ENCODE data around the gene TUB.

The TUB gene

DNA sequence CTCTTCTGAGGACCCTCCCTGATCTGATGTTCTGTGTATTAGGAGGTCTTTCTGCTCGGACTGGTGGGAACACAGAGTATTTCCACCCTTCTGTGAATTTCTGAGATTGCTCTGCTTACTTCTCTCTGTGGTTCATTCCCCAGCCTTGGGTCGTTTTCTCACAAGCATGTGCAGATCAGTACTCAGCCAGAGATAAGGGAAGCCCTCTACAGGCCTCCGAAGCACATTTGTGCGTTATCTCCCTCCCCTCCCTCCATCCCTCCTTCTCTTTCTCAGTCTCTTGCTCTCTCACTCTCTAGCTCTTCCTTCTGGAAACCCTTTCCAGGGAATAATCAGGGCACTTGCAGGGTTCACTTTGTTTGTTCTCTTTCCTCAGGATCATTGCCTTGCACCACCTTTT lies 35.2 kb upstream of the TUB start:
- DNase-seq: no peak

DNA sequence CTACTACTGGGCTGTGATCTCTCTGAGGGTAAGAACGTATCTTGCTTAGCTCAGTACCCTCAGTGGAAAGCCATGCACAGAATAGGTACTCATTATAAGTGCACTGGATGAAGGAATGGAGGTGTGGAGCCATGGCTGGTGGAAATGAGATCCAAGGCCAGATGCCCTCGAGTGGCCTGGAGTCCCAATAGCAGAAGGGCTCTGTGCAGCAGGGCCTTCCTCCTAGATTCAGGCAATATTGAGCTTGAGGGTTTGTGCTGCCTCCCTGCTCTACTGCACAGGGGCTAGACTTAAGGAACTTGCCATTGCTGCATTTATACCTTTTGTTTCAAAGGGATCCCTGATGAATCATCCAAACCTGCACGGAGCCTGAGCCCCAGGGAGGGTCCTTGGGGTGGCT lies 33.6 kb upstream of the TUB start:
- no peak for DNase-seq

DNA sequence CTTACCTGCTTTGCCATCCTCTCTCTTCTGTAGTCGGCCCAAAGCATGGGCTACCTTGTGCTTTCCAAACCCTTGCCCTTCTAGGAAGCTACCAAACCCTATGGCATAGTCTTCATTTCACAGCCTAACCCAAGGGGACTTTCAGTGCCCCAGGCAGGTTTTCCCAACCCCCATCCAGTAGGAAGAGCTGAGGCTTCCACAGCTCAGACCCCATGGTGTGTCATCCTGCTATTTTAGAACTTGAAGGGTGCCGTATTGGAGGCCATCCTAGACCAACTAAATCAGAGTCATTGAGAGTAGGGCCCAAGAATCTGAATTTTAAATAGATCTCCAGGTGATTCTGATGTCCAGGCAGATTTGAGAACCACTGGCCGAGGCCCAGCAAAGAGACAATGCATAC lies 31.9 kb upstream of the TUB start:
- DNase-seq: no peak

DNA sequence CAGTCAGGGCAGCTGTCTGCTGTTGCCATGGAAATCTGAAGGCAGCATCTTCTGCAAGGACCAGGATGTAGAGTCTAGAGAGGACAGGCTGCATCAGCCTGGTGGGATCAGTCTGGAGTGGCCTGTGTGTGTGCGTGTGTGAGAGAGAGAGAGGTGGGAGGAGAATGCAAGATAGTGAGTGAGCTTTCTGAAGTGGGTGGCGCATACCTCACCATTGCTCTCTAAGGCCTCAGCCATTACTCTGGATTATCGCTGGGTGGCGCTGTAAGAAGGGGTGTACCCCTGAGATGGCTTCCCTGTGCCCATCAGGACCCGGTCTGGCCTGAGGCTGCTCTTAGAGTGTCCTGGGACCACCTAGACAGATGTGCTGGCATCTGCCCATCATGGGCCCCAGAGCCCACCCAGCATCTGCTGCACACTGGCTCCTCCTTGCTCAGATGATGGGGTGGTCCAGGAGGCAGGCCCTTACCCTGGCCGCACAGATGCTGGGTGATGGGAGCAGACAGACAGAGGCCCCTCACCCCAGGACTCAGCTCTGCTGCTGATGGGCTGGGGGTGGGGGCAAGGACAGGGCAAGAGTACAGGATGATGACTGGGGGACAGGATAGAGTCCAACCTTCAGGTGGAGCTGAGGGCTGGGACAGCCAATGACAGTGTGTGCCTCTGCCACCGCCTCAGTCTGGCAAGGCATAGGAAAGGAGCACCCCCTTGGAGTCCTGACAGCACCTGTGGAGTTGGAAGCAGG lies 25.7 kb upstream of the TUB start:
- DNase-seq: peak; percentile 5

DNA sequence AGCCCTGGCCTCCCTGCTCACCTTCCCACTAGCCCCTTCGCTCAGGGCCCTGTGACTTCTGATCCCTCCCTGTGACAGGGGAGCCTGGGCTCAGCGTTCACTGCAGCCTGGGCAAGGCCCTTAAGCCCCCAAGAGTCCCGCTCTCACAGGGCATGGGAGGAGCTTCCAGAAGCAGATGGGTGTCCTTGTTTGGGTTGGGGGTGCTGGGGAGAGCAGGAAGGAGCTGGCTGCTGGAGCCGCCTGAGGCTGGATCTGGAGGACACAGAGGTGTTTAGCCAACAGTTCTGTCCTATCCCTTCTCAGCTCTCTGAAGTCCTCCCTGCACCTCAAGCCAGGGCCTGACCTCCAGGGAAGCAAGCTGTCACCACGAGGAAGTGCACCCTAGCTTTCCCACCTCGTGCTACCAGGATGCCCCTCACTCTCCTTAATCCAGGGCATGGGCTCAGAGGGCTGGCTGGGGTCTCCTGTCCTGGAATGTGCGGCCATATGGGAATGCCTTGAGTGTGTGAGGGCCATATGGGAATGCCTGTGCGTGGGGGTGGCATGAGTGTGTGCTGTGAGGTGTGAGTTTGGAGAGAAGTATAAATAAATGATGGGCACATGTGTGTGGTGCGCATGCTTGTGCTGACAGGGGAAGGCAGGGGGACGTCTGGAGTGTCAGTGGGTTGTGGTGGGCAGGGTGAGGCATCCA lies 25.0 kb upstream of the TUB start:
- peak; percentile 26 for DNase-seq

DNA sequence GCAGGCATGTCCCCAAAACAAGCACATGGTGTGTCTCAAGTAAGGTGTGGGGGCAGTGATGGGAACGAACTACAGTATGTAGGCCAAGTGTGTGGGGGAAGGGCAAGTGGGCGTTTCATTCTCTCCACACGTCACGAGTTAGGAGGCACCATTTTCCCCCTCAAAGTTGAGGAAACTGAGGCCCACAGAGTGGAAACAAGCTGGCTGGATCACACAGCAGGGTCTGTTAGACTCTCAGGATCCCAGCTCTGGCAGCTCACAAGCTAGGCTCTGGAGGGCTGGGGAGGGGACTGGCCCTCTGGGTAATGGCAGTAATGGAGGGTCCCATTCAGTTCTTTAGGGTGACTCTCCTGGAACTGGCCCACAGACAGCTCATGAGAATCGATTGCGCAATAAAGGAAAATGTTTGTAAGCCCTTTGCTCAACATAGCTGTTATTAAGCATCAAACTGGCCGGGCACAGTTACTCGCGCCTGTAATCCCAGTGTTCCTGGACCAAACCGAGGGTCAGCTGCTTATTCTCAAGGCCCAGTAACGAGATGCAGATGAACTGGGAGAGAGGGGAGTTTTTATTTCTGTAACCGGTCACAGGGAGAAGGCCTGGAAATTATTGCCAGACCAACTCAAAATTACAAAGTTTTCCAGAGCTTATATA lies 24.1 kb upstream of the TUB start:
- no peak for DNase-seq

DNA sequence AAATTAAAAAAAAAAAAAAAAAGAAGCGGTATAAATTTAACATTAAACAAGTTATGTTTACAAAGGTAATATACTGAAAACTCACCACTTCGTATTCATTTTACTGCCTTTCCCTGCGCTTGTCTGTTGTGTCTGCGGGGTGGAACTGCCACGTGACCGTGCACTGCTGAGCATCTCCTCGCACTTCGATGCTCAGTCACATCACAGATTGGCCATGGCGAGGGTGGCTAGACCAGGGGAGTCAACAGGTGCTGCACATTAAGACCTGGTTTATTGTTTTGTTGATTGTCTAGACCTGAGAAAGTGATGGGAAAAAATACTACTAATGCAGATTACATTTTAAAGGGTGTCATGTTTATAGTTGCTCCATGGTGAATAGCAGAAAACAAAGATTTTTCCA lies 22.8 kb upstream of the TUB start:
- DNase-seq: no peak

DNA sequence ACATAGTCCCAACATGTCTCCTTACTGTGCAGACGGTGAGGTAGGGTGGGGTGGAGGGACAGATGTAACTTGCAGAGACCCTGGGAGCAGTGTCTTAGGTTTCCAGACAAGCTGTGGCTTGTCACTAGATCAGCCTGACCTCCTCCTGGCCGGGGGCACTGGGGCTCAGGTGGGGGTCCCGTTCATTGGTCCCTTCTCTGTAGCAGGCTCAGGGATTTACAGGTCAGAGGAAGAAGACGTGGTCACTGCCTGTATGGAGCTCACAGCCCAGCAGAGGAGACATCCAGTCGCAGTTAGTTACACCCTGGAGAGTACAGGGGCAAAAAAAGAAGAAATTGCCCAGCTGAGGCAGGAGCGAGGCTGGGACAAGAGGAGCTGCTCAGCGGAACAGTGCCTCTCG lies 22.0 kb upstream of the TUB start:
- no peak for DNase-seq

DNA sequence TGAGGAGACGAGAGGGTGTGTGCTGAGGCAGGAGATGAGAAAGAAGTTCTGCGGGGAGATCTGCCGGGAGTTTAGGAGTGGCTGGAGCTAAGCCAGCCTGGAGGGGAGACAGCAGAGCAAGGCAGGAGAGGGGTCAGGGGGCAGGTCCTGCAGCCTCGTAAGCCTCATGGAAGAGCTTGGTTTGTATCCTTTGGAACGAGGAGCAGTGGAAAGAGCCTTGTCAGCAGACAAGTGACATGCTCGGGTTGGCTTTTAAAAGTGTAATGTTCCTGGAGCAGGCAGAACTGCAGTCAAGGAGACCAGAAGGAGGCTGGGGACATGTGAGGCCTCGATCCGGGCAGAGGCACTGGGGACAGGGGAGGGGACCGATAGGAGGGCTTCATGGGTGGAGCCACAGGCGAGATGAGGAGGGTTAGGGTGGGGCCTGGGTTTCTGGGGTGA lies 21.4 kb upstream of the TUB start:
- peak; percentile 22 for DNase-seq

DNA sequence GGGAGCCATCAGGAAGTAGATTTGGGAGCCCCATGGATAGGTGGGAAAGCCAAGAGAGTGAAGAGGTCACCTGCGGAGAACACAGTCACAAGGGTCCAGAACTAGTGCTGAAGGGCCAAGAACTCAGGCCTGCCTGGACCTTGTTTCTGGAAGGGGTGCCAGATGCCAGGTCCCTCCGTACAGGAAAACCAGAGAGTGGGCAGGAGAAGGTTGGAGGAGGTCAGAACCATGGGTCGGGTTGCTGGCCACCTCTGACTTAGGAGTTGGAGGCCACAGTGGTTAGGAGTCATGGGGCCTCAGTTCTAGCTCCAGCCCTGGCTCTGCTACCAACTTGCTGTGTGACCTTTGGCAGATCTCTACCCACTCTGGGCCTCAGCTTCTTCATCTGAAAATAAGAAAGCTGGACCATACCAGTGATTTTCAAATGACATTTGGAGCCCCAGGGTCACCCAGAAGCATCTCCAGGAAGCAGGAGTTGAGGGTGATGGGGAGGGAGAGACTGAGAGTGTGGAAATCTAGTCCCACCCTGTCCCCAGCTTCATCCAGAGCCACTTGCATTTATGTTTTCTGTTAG lies 20.8 kb upstream of the TUB start:
- no peak for DNase-seq

DNA sequence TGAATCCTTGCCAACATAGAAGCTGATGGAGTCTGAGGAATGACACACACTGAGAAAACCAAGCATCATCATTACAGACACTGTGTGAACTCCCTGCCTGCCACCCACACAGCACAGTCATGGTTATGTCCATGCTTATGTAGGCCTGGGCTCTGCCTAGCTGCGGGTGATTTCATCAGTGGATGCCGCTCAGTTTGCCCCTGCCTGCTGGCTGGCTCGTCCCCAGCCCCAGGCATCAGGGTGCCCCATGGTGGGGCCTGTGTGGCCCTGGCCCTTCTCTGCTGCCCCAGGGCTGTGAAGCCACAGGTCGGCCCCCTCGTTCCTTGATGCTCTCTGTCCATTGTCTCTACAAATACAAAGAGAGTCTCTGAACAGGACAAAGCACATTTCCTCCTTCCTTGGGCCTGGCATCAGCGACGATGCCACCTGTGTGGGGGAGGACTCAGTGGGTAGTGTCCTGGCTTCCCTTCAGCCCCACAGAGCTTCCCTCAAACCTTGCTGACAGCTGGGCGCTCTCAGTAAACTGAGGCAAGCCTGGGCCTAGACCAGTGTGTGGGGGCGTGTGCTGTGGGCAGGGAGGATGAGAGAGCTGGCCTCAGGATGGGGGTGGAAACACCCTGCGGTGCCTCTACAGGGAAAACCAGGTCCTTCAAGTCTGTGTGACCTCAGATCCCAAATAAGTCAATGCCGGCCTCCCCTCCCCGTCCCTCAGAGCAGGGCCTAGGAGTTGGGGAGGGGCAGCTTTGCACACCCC lies 20.0 kb upstream of the TUB start:
- no peak for DNase-seq

DNA sequence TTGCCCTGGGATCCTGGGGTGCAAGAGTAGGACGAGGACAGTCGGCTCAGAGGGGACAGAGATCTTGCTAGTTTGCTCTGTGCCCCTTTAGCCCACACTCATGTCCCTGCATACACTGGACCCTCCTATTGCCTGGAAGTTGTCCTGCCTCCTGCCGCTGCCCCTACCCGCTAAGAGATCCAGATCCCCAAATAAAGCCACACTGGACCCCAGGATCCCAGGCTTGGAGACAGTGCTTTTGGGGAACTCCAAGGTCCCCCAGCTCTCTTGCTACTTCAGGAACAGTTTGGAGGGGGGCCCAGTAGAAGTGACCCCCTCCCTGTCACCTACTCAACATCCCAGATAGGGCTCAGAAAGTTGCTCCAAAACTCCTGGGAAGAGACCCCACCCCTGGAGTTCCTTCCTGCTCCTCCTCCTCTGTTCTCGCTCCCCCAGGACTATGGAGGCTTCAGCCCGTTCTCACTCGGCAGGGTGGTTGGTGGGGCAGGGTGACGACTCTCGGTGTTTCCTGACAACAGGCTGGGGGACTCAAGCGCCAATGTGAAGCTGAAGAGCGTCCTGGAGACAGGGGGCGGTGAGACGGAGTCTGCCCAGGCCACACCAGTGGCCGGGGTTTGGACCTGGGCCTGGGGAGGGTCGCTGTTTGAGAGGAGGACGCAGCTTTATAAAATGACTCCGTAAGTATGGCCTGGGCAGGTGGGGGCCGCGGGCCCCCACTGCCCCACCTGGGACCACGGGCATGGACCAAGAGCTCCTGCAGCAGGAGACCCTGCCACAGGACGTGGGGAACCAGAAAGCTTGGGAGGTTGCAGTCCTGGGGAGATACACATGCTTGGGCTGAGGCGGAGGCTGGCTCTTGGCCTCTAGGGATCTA lies 19.2 kb upstream of the TUB start:
- DNase-seq: no peak

DNA sequence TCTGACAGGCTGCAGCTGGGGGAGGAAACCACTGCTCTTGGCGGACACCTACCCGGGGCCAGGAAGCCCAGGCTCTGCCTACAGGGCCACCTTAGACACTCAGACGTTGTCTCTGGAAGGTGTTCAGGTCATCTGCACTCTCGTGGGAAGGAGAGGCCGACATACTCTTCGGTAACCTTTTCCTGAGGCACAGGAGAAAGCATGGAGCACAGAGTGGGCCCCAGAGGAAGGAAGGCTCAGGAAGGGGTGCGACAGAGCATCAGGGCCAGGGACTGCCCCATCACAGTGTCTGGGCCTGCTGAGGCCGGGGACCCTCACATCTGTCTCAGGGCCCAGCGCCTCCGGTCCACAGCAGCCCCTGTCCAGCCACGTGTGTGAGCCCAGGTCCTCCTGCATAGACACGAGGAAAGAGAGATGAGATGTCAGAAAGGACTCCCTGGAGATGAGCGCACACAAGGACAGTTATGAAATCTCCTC lies 18.2 kb upstream of the TUB start:
- no peak for DNase-seq

DNA sequence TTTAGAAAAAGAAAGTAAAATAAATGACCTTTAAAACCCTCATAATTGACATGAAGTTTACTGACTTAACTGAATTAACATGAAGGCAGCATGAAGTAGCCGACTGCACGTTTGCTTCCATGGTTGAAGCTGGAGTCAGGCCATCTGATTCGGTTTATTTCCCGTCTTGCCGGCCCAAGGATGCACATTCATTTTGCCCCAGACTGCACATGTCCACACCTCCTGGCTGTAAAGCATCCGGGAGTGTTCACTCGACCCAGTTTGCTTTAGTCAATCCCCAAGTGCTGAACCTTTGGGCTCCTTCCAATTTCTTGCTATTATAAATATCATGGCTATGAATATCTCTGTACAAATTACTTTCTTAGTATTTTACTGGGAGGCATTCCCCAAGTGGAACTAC lies 17.7 kb upstream of the TUB start:
- DNase-seq: no peak

DNA sequence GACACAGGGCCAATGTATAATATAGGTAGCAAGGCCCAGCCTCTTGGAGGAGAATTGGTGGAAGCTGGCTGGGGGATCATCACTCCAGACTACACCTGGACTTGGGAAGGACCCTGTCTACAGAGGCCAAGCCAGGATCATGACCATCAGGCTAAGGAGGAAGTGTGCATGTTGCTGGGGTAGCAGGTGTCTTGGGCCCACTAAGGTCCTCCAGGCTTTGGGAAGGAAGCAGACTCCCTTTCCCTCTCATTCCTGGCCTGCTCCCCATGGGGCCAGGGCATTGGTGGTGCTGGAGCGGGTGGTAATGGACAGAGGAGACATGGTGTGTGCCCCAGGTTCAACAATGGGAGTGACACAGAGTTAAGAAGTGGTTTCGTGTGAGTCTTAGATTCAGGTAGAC lies 16.0 kb upstream of the TUB start:
- DNase-seq: no peak

DNA sequence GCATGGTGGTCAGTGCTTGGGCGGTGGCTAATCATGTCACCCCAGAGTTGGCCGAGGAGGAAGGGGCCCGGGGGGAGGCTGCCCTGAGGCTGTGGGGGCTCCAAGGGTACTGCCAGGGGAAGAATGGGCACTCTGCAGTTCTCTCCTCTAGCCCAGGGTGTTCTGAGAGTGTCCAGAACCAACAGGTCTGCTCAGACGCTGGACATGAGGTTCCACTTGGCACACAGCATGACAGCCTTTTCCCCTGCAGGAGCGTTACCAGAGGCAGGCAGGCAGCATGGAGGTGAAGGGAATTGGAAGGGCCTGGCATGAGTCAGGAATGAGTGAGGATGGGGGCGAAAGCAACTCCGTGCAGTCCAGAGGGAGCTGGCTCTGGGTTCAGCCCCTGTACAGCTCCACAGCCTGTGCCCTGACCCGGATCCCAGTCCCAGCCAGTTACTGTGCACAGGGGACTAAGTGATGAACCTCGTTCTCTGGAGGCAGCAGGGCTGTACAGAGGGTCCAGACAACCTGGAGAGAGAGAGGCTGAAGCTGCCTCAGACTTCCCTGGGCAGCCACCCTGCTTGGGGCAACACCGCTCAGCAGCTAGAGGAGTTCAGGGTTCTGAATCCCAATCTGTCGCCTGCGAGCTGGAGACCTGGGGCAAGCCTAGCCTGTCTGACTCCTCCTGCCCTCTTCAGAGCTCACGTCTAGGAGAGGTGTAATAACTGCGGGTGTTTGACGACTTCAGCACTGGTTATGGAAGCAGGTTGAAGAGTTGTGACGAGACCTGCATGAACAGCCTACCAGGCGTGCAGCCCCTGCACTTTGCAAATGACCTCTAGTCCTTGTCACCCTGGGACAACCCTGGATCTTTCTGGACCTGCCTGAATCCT lies 14.7 kb upstream of the TUB start:
- no peak for DNase-seq

DNA sequence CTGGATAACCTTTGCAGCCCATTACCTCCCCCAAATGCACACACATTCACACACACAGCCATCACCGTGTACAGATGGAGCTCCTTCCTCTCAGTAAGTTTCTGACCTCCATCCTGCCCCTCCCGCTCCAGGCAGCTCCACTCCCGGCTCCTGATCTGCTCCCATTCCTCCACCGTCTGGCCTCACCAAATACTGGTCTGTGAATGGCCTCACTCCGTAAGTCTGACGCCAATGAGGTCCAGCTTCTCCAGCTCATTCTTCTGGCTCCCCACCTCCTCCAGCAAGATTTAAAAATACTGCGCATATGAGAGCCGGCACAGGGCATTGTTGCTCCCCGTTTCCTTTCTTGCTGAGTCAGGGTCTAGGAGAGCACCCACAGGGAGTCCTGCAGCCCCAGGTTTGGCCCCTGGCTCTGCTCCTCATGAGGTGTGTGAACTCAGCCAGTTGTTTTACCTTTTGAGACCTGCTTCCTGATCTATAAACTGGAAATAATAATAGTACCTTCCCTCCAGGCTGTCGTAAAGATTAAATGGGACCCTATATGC lies 14.0 kb upstream of the TUB start:
- no peak for DNase-seq

DNA sequence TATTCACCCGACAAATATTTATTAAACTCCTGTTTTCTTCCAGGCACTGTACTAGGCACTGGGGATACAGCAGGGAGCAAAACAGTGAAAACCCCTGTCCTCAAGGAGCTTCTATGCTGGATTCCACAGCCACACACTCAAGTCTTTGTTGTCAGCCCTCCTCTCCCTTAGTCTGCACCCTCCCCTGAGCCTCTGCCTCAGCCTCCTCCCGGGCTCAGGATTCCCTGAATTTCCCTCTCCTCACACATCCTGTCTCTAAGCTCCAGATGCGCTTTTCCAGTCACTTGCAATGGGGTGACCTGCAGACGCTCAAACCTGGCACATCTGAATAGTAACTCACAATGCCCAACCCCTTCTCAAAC lies 13.5 kb upstream of the TUB start:
- DNase-seq: no peak

DNA sequence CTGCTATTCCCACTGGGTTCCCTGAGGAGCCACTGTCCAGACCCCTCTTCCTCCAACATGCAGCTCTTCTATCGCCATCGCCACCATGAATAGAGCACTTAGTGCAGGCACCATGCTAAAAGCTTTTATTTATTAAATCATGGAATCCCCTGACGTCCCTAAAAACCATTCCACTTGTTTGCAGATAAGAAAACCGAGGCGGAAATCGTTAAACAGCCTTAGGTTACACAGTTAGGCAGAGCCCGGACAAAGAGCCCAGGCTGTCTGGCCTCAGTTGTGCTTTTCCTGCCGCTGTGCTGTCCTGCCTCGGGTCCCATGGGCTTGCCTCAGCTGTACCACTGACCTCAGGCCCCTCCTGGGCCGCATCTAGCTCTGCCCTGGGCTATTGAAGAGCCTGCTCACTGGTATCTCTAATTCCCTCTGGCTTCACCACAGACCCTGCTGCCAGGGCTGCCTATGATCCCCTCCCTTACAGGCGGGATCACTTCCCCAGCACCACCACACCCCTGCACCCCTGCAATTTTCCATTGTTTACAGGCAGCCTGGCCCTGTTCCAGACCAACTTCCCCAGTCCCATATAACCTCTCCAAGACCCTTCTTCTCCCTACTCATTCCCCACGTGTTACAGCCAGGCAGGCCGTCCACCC lies 13.0 kb upstream of the TUB start:
- peak; percentile 50 for DNase-seq

DNA sequence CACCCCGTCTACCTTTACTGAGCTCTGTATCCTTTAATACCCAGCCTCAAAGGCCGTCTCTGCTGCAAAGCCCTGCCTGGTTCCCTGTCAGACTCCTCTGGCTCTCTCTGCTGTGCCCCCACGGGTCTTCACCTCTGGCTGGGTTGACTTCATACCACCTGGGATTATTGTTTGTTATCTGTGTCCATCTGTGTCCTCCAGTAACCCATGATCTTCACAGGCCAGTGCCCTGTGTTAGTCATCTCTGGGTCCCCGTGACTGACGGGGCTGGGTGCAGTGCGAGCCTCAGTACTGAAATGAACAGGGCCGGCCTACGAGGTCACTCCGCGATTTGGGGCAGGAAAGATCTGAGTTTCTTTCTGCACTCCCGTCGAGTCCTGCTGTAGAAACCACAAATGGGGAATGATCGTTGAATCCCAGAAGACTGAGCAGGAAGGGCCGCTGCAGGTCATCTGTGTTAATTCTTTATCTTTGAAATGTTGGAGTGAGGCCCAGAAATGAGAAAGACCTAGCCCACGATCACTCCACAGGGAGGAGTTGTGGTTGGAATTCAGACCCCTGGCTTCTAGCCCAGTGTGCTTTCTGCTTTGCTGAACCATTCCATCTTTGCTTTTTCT lies 12.3 kb upstream of the TUB start:
- no peak for DNase-seq
